ENCODE measurements around the gene KCTD18.

The KCTD18 gene

DNA sequence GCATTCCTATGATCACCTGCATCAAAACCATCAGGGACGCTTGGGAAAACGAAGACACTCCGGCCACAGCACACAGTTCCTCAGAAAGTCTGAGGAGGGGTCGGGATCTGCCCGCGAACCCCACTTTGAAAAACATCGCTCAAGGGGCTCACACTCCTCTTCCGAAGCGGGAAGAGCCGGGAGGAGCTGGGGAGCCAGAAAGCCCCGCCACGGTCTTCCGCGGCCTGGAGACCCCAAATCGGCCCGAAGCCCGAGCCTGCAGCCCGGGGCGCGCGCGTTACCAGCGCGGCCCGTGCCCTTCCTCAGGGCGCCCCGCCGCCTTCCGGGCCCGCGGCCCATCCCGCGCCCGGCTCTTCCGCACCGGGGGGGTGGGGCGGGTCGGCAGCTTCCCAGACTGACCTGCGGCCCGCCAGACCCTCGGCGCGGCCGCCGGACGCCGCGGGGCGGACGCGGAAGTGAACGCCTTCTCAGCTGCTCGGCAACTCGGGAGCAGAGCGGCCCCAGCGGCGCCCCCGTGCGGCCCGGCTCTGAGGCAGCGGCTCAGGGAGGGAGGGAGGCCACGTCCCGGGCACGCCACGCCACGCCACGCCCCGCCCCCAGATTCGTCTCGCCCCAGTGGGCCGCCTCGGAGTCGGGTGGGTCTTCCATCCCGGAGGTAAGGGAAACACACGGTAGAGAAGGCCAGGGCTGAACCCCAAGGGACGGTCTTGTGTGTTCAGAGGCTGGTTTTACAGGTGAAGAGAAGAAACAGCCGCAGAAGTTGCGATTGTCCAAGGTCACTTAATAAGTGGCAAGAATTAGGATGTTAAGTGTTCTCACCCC is at the start of gene KCTD18:
KCTD18 (minus strand) TSS at position 457 of the 822 bp plus-strand sequence. CDS start 3,052 bp downstream, outside the sequence.
- H3K4me3 ChIP-seq (ENCODE audit: low read depth, low read length), result peak within 1 kb of the TSS; percentile 77
- no peak for DNase-seq (ENCODE audit: low read depth, low spot score)
- CTCF ChIA-PET, result interaction anchor here (0.6 to 4.4 kb wide), 24 partner anchors 12 to 536 kb away, joined by 3 to 36 read pairs (median 4); partner anchors contain the start of gene SGO2
- TF ChIP-seq, protein P1, sequence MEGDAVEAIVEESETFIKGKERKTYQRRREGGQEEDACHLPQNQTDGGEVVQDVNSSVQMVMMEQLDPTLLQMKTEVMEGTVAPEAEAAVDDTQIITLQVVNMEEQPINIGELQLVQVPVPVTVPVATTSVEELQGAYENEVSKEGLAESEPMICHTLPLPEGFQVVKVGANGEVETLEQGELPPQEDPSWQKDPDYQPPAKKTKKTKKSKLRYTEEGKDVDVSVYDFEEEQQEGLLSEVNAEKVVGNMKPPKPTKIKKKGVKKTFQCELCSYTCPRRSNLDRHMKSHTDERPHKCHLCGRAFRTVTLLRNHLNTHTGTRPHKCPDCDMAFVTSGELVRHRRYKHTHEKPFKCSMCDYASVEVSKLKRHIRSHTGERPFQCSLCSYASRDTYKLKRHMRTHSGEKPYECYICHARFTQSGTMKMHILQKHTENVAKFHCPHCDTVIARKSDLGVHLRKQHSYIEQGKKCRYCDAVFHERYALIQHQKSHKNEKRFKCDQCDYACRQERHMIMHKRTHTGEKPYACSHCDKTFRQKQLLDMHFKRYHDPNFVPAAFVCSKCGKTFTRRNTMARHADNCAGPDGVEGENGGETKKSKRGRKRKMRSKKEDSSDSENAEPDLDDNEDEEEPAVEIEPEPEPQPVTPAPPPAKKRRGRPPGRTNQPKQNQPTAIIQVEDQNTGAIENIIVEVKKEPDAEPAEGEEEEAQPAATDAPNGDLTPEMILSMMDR (IDR thresholded peaks at IDR 0.05; ENCODE audit: insufficient read depth, low read length, missing control alignments), result peak; percentile 97
- POLR2A ChIA-PET, result interaction anchor here (0.6 to 1.0 kb wide), 3 partner anchors 17 to 536 kb away, joined by 3 to 4 read pairs (median 4); no protein-coding TSS in a partner anchor

DNA sequence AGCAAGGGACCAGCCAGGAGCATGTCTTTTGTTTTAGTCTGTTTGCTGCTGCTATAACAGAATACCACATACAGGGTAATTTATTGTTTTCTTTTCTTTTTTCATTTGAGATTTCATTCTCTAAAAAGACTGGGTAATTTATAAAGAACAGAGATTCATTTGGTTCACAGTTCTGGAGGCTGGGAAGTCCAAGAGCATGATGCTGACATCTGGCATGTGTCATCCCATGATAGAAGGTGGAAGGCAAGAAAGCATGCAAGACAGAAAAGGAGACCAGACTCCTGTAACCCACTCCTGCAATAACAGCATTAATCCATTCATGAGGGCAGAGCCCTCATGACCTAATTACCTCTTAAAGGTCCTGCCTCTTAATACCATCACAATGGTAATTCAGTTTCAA is 30.9 kb upstream of the KCTD18 start:
- TF ChIP-seq, protein P1 (IDR thresholded peaks at IDR 0.05; ENCODE audit: insufficient read depth, low read length, missing control alignments), result no peak
- no peak overlapping the region for H3K4me3 ChIP-seq (ENCODE audit: low read depth, low read length)
- CTCF ChIA-PET, result no interaction called here
- no peak for DNase-seq (ENCODE audit: low read depth, low spot score)
- POLR2A ChIA-PET, result no interaction called here

DNA sequence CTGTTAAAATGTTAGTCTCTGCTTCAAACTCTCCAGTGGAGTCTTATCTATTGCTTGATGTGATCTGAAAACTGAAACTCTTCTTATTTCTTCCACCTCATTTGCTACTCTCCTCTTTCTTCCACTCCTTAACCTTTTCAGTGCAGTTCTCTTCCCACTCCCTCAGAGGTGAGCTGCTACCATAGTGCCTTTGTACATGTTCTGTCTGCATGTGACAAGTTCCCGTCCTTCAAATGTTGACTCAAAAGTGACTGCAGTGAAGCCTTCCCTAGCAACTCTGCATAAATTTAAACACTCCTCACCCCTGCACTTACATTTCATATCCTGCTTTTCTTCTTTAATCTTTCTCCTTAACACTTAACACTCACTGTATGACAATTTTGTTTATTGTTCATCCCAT is 28.3 kb upstream of the KCTD18 start:
- CTCF ChIA-PET, result interaction anchor here (1.0 to 1.1 kb wide), 2 partner anchors 15 to 29 kb away, joined by 3 to 4 read pairs; partner anchors contain the start of gene KCTD18
- TF ChIP-seq, protein P1 (IDR thresholded peaks at IDR 0.05; ENCODE audit: insufficient read depth, low read length, missing control alignments), result no peak
- POLR2A ChIA-PET, result no interaction called here
- no peak overlapping the region for H3K4me3 ChIP-seq (ENCODE audit: low read depth, low read length)
- DNase-seq (ENCODE audit: low read depth, low spot score), result no peak

DNA sequence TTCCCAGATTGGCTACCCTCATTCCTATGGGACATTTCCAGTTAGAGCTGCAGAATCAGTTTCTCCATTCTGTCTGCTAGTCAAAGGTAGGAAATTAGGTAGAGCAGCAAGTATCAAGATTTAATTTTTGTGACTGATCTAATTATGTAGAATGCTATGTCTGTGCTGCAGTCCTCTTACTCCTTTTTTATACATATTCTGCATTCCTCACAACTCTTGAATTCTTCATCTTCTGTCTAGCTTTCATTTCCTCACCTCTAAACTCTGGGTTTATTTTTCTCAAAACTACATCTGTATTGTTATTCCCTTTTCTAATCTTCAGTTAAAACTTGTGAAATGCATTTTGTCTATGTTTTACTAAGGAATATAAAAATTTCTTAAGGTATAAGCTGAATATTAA is 24.7 kb upstream of the KCTD18 start:
- no peak for DNase-seq (ENCODE audit: low read depth, low spot score)
- POLR2A ChIA-PET, result interaction anchor here (0.7 to 1.0 kb wide), 2 partner anchors 8 to 12 kb away, joined by 3 read pairs; partner anchors contain the start of gene SGO2
- CTCF ChIA-PET, result interaction anchor here (1.0 to 1.4 kb wide), 6 partner anchors 8 to 168 kb away, joined by 3 to 4 read pairs (median 3); no protein-coding TSS in a partner anchor

DNA sequence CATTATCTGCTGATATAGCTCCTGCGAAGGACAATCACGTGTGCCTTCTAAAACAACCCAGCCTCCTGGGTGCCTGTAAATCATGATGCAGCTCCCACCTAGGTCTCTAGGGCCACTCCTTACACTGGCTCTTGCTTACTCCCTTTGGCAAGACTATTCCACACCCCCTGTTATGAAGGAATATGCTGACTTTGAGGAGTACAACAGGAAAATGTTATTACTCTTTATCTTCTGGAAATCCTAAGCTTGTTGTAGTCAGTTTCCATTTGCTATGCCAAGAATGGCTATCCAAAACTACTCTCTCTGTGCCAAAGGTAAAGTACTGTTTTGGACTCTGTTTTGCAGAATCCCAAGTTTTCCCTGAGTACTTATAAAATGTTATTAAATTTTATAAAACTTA is 23.9 kb upstream of the KCTD18 start:
- DNase-seq (ENCODE audit: low read depth, low spot score), result no peak
- POLR2A ChIA-PET, result no interaction called here
- TF ChIP-seq, protein P1 (IDR thresholded peaks at IDR 0.05; ENCODE audit: insufficient read depth, low read length, missing control alignments), result no peak
- CTCF ChIA-PET, result interaction anchor here (1.0 to 1.4 kb wide), 3 partner anchors 9 to 169 kb away, joined by 3 read pairs; no protein-coding TSS in a partner anchor
- H3K4me3 ChIP-seq (ENCODE audit: low read depth, low read length), result no peak overlapping the region

More for the DNA sequence above, 24.7 kb upstream of the KCTD18 start:
- TF ChIP-seq, protein P1 (IDR thresholded peaks at IDR 0.05; ENCODE audit: insufficient read depth, low read length, missing control alignments), result no peak
- H3K4me3 ChIP-seq (ENCODE audit: low read depth, low read length), result no peak overlapping the region

DNA sequence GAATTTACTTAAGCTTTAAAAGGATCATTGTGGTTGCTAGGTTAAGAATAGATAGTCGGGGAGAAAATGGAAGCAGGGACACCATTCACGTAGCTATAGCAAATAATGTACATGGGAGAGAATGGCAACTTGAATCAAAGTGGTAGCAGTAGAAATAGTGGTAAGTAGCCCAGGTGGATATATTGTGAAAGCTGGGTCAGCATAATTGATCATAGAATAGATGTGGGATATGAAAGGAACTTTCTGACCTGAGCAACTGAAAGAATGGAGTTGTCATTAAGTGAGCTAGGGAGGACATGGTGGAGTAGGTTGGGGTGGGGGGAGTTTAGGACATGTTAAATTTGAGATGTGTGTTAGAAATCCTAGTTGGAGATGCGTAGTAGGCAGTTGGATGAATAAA is 18.4 kb upstream of the KCTD18 start:
- TF ChIP-seq, protein P1 (IDR thresholded peaks at IDR 0.05; ENCODE audit: insufficient read depth, low read length, missing control alignments), result no peak
- H3K4me3 ChIP-seq (ENCODE audit: low read depth, low read length), result no peak overlapping the region
- CTCF ChIA-PET, result interaction anchor here (1.2 kb wide), 1 partner anchor 34 kb away, joined by 3 read pairs; no protein-coding TSS in a partner anchor
- DNase-seq (ENCODE audit: low read depth, low spot score), result no peak
- POLR2A ChIA-PET, result no interaction called here
